ENCODE data around the gene ZDHHC24. TPM values are rescaled to one million over a fixed set of nuclear protein-coding genes. Genes with fewer than 3 reads are reported as not detected.
A peak's percentile ranks its signal among the peaks of the same experiment; 100 is the strongest.

Gene ZDHHC24
- total RNA-seq, 1 donor from 2014 or later = 16.5 TPM

DNA sequence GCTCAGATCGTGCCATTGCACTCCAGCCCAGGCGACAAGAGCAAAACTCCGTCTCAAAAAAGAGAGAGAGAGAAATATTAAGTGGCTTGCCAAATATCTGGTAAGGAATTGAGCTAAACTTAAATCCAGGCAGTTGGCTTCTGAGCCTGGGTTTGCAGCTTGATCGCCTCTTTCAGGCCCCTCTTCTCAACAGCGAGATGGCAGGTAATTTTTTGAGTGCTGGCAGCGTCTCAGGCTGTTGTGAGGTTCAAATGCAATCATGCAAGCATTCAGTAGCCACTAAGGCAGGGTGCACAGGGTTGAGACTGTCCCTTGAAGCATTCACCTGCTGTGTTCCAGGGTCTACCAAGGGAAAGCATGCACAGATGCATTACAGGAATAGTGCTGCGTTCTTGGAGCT lies 23.2 kb upstream of the ZDHHC24 start:
- H3K27ac ChIP-seq = peak overlapping the region; percentile 62
- no peaks in the 10 kb centered on the region for H3K36me3 ChIP-seq
- intact Hi-C loops (cut with DNase I) = no loop called here
- H3K27me3 ChIP-seq = no peaks in the 10 kb centered on the region
- TF ChIP-seq POLR2AphosphoS5 (IDR thresholded peaks at IDR 0.05; ENCODE audit: insufficient read depth in 1 of 2, low read depth in 1 of 2) (no peak), POLR2A (IDR thresholded peaks at IDR 0.05) (no peak)
- TF ChIP-seq, protein P1, sequence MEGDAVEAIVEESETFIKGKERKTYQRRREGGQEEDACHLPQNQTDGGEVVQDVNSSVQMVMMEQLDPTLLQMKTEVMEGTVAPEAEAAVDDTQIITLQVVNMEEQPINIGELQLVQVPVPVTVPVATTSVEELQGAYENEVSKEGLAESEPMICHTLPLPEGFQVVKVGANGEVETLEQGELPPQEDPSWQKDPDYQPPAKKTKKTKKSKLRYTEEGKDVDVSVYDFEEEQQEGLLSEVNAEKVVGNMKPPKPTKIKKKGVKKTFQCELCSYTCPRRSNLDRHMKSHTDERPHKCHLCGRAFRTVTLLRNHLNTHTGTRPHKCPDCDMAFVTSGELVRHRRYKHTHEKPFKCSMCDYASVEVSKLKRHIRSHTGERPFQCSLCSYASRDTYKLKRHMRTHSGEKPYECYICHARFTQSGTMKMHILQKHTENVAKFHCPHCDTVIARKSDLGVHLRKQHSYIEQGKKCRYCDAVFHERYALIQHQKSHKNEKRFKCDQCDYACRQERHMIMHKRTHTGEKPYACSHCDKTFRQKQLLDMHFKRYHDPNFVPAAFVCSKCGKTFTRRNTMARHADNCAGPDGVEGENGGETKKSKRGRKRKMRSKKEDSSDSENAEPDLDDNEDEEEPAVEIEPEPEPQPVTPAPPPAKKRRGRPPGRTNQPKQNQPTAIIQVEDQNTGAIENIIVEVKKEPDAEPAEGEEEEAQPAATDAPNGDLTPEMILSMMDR (IDR thresholded peaks at IDR 0.05) = no peak
- no peak overlapping the region for H3K4me3 ChIP-seq
- peaks cover 20% of the 10 kb centered on the region for H3K4me1 ChIP-seq
- H3K9me3 ChIP-seq = no peaks in the 10 kb centered on the region
- DNase-seq (ENCODE audit: extremely low spot score in 2 of 2) = peak in 1 of 2 donors; percentile 58

DNA sequence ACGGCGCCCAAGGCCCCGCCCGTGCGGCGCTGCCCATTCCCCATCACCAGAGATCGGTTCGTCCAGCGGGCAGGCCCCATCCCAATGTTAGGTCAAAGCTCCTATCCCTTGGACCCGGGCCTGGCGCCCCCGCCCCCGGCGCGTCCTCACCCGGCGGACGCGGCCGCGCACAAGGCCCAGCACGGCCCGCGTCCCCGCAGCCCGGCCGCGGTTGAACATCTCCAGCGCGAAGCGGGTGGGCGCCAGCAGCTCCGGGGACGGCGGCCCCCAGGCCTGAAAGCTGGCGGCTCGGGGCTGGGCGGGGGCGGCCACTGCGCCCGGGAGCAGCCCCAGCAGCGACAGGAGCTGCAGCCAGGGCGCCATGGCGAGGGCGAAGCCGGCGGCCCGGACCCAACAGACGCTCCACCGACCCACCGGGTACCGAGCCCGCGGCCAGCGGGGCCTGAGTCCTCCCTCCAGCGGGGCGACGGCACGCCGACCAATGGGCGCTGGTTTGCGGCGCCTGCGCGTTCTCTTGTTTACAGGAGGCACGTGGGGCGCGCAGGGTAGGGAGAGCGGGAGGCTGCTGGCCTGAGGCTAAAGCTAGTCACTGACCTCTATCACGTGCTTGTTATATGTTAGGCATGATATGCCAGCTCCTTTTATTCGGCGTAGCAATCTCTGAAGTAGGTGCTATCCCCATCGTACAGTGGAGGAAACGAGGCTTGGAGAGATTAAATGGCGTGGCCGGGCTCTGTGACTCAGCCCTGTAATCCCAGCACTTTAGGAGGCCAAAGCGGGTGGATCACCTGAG lies 22.5 kb upstream of the ZDHHC24 start, which contains the start of gene CTSF:
Gene CTSF, minus strand, starts transcription at position 483 of the 793 bp plus-strand sequence. Its CDS starts 120 bp downstream, at position 363.
- Histone ChIP-seq H3K27me3 (no peaks in the 10 kb centered on the region), H3K36me3 (no peaks in the 10 kb centered on the region), H3K9me3 (no peaks in the 10 kb centered on the region), H3K27ac (peak within 1 kb of the TSS; percentile 62), H3K4me3 (peak within 1 kb of the TSS; percentile 58 to 72), H3K4me1 (peaks cover 20% of the 10 kb centered on the region)
- intact Hi-C loops (cut with DNase I) = no loop called here
- no peak for DNase-seq (ENCODE audit: extremely low spot score in 2 of 2)
- TF ChIP-seq, protein P1 (IDR thresholded peaks at IDR 0.05) = no peak
- TF ChIP-seq POLR2AphosphoS5 (IDR thresholded peaks at IDR 0.05; ENCODE audit: insufficient read depth in 1 of 2, low read depth in 1 of 2) (peak; percentile 52 to 79), POLR2A (IDR thresholded peaks at IDR 0.05) (no peak)

DNA sequence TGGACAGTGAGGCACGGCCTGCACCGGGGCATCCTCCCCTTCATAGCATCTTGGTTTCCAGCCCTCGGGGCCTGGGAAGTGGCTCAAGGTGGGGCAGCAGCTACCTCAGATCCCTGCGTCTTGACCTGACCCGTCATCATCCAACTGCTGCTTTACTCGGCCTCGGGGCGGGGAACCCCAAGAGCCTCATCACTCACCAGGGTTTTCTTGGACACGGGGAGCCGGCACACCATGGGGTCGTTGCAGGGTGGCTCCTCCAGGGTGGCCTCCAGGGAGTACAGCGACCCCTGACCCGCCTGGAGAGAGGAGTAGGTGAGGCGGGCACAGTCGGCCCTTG lies 21.9 kb upstream of the ZDHHC24 start:
- intact Hi-C loops (cut with DNase I) = no loop called here
- peaks cover 20% of the 10 kb centered on the region for H3K4me1 ChIP-seq
- H3K27me3 ChIP-seq = no peaks in the 10 kb centered on the region
- H3K27ac ChIP-seq = peak overlapping the region; percentile 62
- no peaks in the 10 kb centered on the region for H3K36me3 ChIP-seq
- no peak for TF ChIP-seq POLR2A (IDR thresholded peaks at IDR 0.05)
- TF ChIP-seq POLR2AphosphoS5 (IDR thresholded peaks at IDR 0.05; ENCODE audit: insufficient read depth in 1 of 2, low read depth in 1 of 2) = no peak
- TF ChIP-seq, protein P1 (IDR thresholded peaks at IDR 0.05) = no peak
- no peak for DNase-seq (ENCODE audit: extremely low spot score in 2 of 2)
- no peaks in the 10 kb centered on the region for H3K9me3 ChIP-seq
- H3K4me3 ChIP-seq = peak overlapping the region; percentile 58 to 72

DNA sequence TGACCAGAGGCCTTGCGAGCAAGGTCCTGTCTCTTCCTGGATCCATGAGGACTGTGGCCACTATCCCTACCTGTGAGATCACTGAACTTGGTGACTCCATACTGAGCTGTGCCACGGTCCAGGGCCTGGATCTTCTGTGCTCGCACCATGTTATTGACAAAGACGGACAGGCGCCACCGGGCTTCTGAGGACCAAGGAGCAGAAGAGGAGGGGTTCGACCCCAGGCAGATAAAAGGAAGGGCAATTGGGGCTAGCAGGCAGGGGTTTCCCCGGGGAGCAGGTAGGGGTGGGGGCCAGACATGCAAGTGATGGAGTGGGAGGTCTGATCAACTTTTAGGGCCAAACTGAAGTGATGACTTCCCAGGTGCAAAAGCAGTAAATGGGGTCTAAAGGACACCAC lies 20.4 kb upstream of the ZDHHC24 start:
- no peak for DNase-seq (ENCODE audit: extremely low spot score in 2 of 2)
- no peaks in the 10 kb centered on the region for H3K9me3 ChIP-seq
- H3K27ac ChIP-seq = no peak overlapping the region
- peaks cover 20% of the 10 kb centered on the region for H3K4me1 ChIP-seq
- H3K4me3 ChIP-seq = no peak overlapping the region
- intact Hi-C loops (cut with DNase I) = no loop called here
- no peaks in the 10 kb centered on the region for H3K36me3 ChIP-seq
- H3K27me3 ChIP-seq = no peaks in the 10 kb centered on the region
- TF ChIP-seq POLR2AphosphoS5 (IDR thresholded peaks at IDR 0.05; ENCODE audit: insufficient read depth in 1 of 2, low read depth in 1 of 2) (no peak), POLR2A (IDR thresholded peaks at IDR 0.05) (no peak)
- TF ChIP-seq, protein P1 (IDR thresholded peaks at IDR 0.05) = no peak

DNA sequence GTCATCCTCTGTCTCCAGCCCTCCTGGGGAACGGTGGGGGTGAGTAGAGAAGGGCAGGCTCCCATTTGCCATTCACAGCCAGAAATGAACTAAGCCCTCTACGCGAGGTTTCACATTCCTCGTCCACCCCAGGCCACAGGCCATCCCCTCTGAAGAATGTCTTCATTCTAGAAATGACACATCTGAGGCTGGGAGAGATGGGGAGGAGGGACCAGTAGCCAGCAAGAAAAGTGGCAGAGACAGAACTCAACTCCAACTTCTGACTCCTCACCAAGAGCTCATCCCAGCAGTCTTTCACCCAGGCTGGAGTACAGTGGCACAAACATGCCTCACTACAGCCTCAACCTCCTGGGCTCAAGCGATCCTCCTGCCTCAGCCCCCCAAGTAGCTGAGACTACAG lies 19.1 kb upstream of the ZDHHC24 start:
- H3K27me3 ChIP-seq = no peaks in the 10 kb centered on the region
- no peak overlapping the region for H3K27ac ChIP-seq
- H3K4me1 ChIP-seq = peaks cover 20% of the 10 kb centered on the region
- H3K4me3 ChIP-seq = no peak overlapping the region
- no peak for TF ChIP-seq POLR2AphosphoS5 (IDR thresholded peaks at IDR 0.05; ENCODE audit: insufficient read depth in 1 of 2, low read depth in 1 of 2)
- TF ChIP-seq POLR2A (IDR thresholded peaks at IDR 0.05) = no peak
- TF ChIP-seq, protein P1 (IDR thresholded peaks at IDR 0.05) = no peak
- no peaks in the 10 kb centered on the region for H3K36me3 ChIP-seq
- intact Hi-C loops (cut with DNase I) = no loop called here
- H3K9me3 ChIP-seq = no peaks in the 10 kb centered on the region
- no peak for DNase-seq (ENCODE audit: extremely low spot score in 2 of 2)
